Measurements from ENCODE around the gene NFATC2.

The NFATC2 gene

GRCh38 chr20:51553897-51554486, 11.5 kb upstream of the NFATC2 start:
- no CpG with 5 or more reads among the region's 8 CpGs for WGBS (ENCODE audit: extremely low coverage, insufficient coverage, low lambda C conversion rate)

GRCh38 chr20:51551186-51551585, 8.7 kb upstream of the NFATC2 start:
- Histone ChIP-seq H3K36me3 (ENCODE audit: control insufficient read depth, insufficient read depth, low read length) (no peaks in the 10 kb centered on the region), H3K4me3 (ENCODE audit: low read length) (no peak overlapping the region), H3K79me2 (ENCODE audit: control insufficient read depth, insufficient read depth, low read length) (no peaks in the 10 kb centered on the region), H3K79me1 (ENCODE audit: low read length) (no peaks in the 10 kb centered on the region), H3K4me1 (ENCODE audit: control insufficient read depth, low read depth, low read length) (no peaks in the 10 kb centered on the region), H3K9ac (ENCODE audit: low read length) (no peak overlapping the region), H3K23ac (ENCODE audit: low read length) (no peak overlapping the region), H3K27ac (ENCODE audit: low read depth, low read length) (no peak overlapping the region), H4K5ac (ENCODE audit: low read length) (no peak overlapping the region), H3K27me3 (ENCODE audit: insufficient read depth, low read length, poor library complexity) (peaks cover 3% of the 10 kb centered on the region), H2AK5ac (ENCODE audit: low read length) (no peak overlapping the region), H3K56ac (ENCODE audit: low read length) (no peak overlapping the region), H3K4me2 (ENCODE audit: low read length) (no peak overlapping the region), H2BK5ac (ENCODE audit: low read length) (no peak overlapping the region), H2BK15ac (replicated peaks; ENCODE audit: low read depth) (no peak overlapping the region), H2BK120ac (ENCODE audit: low read depth, low read length) (no peak overlapping the region), H4K8ac (ENCODE audit: low read depth, low read length) (no peak overlapping the region), H3K4ac (ENCODE audit: low read depth, low read length) (no peak overlapping the region), H3K18ac (ENCODE audit: low read length) (no peak overlapping the region)
- DNase-seq = no peak
- no CpG with 5 or more reads among the region's 3 CpGs for whole genome bisulfite sequencing (ENCODE audit: extremely low coverage, insufficient coverage, low lambda C conversion rate)

More at GRCh38 chr20:51553897-51554486, 11.5 kb upstream of the NFATC2 start:
- no peak overlapping the region for H2BK15ac ChIP-seq (replicated peaks; ENCODE audit: low read depth)
- H3K79me1 ChIP-seq (ENCODE audit: low read length) = no peaks in the 10 kb centered on the region
- H2AK5ac ChIP-seq (ENCODE audit: low read length) = no peak overlapping the region
- no peaks in the 10 kb centered on the region for H3K79me2 ChIP-seq (ENCODE audit: control insufficient read depth, insufficient read depth, low read length)
- H3K36me3 ChIP-seq (ENCODE audit: control insufficient read depth, insufficient read depth, low read length) = no peaks in the 10 kb centered on the region
- no peak overlapping the region for H3K4me2 ChIP-seq (ENCODE audit: low read length)
- no peak overlapping the region for H3K4me3 ChIP-seq (ENCODE audit: low read length)
- no peak overlapping the region for H2BK120ac ChIP-seq (ENCODE audit: low read depth, low read length)
- no peak overlapping the region for H3K27ac ChIP-seq (ENCODE audit: low read depth, low read length)
- DNase-seq = no peak
- no peak overlapping the region for H3K56ac ChIP-seq (ENCODE audit: low read length)
- H3K18ac ChIP-seq (ENCODE audit: low read length) = no peak overlapping the region
- H2BK5ac ChIP-seq (ENCODE audit: low read length) = no peak overlapping the region
- no peaks in the 10 kb centered on the region for H3K27me3 ChIP-seq (ENCODE audit: insufficient read depth, low read length, poor library complexity)
- H3K23ac ChIP-seq (ENCODE audit: low read length) = no peak overlapping the region
- H4K8ac ChIP-seq (ENCODE audit: low read depth, low read length) = no peak overlapping the region
- H3K4ac ChIP-seq (ENCODE audit: low read depth, low read length) = no peak overlapping the region
- H3K9ac ChIP-seq (ENCODE audit: low read length) = no peak overlapping the region
- no peaks in the 10 kb centered on the region for H3K4me1 ChIP-seq (ENCODE audit: control insufficient read depth, low read depth, low read length)
- no peak overlapping the region for H4K5ac ChIP-seq (ENCODE audit: low read length)

GRCh38 chr20:51549474-51549873, 7.0 kb upstream of the NFATC2 start:
- no peak overlapping the region for H3K18ac ChIP-seq (ENCODE audit: low read length)
- no peaks in the 10 kb centered on the region for H3K36me3 ChIP-seq (ENCODE audit: control insufficient read depth, insufficient read depth, low read length)
- H2BK15ac ChIP-seq (replicated peaks; ENCODE audit: low read depth) = no peak overlapping the region
- no peak overlapping the region for H3K4ac ChIP-seq (ENCODE audit: low read depth, low read length)
- no peak overlapping the region for H2AK5ac ChIP-seq (ENCODE audit: low read length)
- peaks cover 8% of the 10 kb centered on the region for H3K27me3 ChIP-seq (ENCODE audit: insufficient read depth, low read length, poor library complexity)
- H2BK5ac ChIP-seq (ENCODE audit: low read length) = no peak overlapping the region
- no peaks in the 10 kb centered on the region for H3K79me1 ChIP-seq (ENCODE audit: low read length)
- H3K79me2 ChIP-seq (ENCODE audit: control insufficient read depth, insufficient read depth, low read length) = no peaks in the 10 kb centered on the region
- no peak overlapping the region for H3K4me3 ChIP-seq (ENCODE audit: low read length)
- H3K9ac ChIP-seq (ENCODE audit: low read length) = no peak overlapping the region
- no peak overlapping the region for H4K5ac ChIP-seq (ENCODE audit: low read length)
- no peak overlapping the region for H2BK120ac ChIP-seq (ENCODE audit: low read depth, low read length)
- H3K27ac ChIP-seq (ENCODE audit: low read depth, low read length) = no peak overlapping the region
- no CpG with 5 or more reads among the region's 4 CpGs for WGBS (ENCODE audit: extremely low coverage, insufficient coverage, low lambda C conversion rate)
- H3K4me1 ChIP-seq (ENCODE audit: control insufficient read depth, low read depth, low read length) = no peaks in the 10 kb centered on the region
- no peak for DNase-seq
- no peak overlapping the region for H4K8ac ChIP-seq (ENCODE audit: low read depth, low read length)
- no peak overlapping the region for H3K4me2 ChIP-seq (ENCODE audit: low read length)
- no peak overlapping the region for H3K23ac ChIP-seq (ENCODE audit: low read length)
- H3K56ac ChIP-seq (ENCODE audit: low read length) = no peak overlapping the region

- H3K4ac ChIP-seq (ENCODE audit: low read depth, low read length) = no peak overlapping the region
- peaks cover 13% of the 10 kb centered on the region for H3K27me3 ChIP-seq (ENCODE audit: insufficient read depth, low read length, poor library complexity)
- no peaks in the 10 kb centered on the region for H3K79me1 ChIP-seq (ENCODE audit: low read length)
- no peak overlapping the region for H4K5ac ChIP-seq (ENCODE audit: low read length)
- H2BK15ac ChIP-seq (replicated peaks; ENCODE audit: low read depth) = no peak overlapping the region
- no peak overlapping the region for H3K18ac ChIP-seq (ENCODE audit: low read length)
- H3K4me2 ChIP-seq (ENCODE audit: low read length) = no peak overlapping the region
- no peaks in the 10 kb centered on the region for H3K79me2 ChIP-seq (ENCODE audit: control insufficient read depth, insufficient read depth, low read length)
- H3K27ac ChIP-seq (ENCODE audit: low read depth, low read length) = no peak overlapping the region
- H2BK120ac ChIP-seq (ENCODE audit: low read depth, low read length) = no peak overlapping the region
- WGBS (ENCODE audit: extremely low coverage, insufficient coverage, low lambda C conversion rate) = no CpG with 5 or more reads among the region's 7 CpGs
- no peaks in the 10 kb centered on the region for H3K4me1 ChIP-seq (ENCODE audit: control insufficient read depth, low read depth, low read length)
- H2BK5ac ChIP-seq (ENCODE audit: low read length) = no peak overlapping the region
- no peak for DNase-seq
- no peak overlapping the region for H3K56ac ChIP-seq (ENCODE audit: low read length)
- no peak overlapping the region for H3K4me3 ChIP-seq (ENCODE audit: low read length)
- no peaks in the 10 kb centered on the region for H3K36me3 ChIP-seq (ENCODE audit: control insufficient read depth, insufficient read depth, low read length)
- no peak overlapping the region for H4K8ac ChIP-seq (ENCODE audit: low read depth, low read length)
- no peak overlapping the region for H3K9ac ChIP-seq (ENCODE audit: low read length)
- no peak overlapping the region for H3K23ac ChIP-seq (ENCODE audit: low read length)
- H2AK5ac ChIP-seq (ENCODE audit: low read length) = no peak overlapping the region
Observed at GRCh38 chr20:51547951-51548350, 5.4 kb upstream of the NFATC2 start.

GRCh38 chr20:51545515-51545914, 3.0 kb upstream of the NFATC2 start:
- Histone ChIP-seq H3K56ac (ENCODE audit: low read length) (no peak overlapping the region), H3K4me1 (ENCODE audit: control insufficient read depth, low read depth, low read length) (peaks cover 2% of the 10 kb centered on the region), H2BK120ac (ENCODE audit: low read depth, low read length) (no peak overlapping the region), H3K9ac (ENCODE audit: low read length) (no peak overlapping the region), H3K36me3 (ENCODE audit: control insufficient read depth, insufficient read depth, low read length) (no peaks in the 10 kb centered on the region), H3K79me2 (ENCODE audit: control insufficient read depth, insufficient read depth, low read length) (no peaks in the 10 kb centered on the region), H2BK15ac (replicated peaks; ENCODE audit: low read depth) (no peak overlapping the region), H4K8ac (ENCODE audit: low read depth, low read length) (no peak overlapping the region), H2BK5ac (ENCODE audit: low read length) (no peak overlapping the region), H3K4me3 (ENCODE audit: low read length) (no peak overlapping the region), H4K5ac (ENCODE audit: low read length) (no peak overlapping the region), H3K4me2 (ENCODE audit: low read length) (no peak overlapping the region), H3K27me3 (ENCODE audit: insufficient read depth, low read length, poor library complexity) (peaks cover 13% of the 10 kb centered on the region), H3K23ac (ENCODE audit: low read length) (no peak overlapping the region), H3K18ac (ENCODE audit: low read length) (no peak overlapping the region), H3K79me1 (ENCODE audit: low read length) (no peaks in the 10 kb centered on the region), H2AK5ac (ENCODE audit: low read length) (no peak overlapping the region), H3K4ac (ENCODE audit: low read depth, low read length) (no peak overlapping the region), H3K27ac (ENCODE audit: low read depth, low read length) (no peak overlapping the region)
- 100% methylated on average over 2 of the region's 2 CpGs for WGBS (ENCODE audit: extremely low coverage, insufficient coverage, low lambda C conversion rate)
- DNase-seq = no peak

- no peak overlapping the region for H3K27ac ChIP-seq (ENCODE audit: low read depth, low read length)
- no peak overlapping the region for H2AK5ac ChIP-seq (ENCODE audit: low read length)
- WGBS (ENCODE audit: extremely low coverage, insufficient coverage, low lambda C conversion rate) = no CpG with 5 or more reads among the region's 7 CpGs
Observed at GRCh38 chr20:51543422-51543788, 886 bp upstream of the NFATC2 start.

More at GRCh38 chr20:51543422-51543788, 886 bp upstream of the NFATC2 start:
- Histone ChIP-seq H3K79me1 (ENCODE audit: low read length) (no peaks in the 10 kb centered on the region), H2BK5ac (ENCODE audit: low read length) (no peak overlapping the region), H2BK120ac (ENCODE audit: low read depth, low read length) (no peak overlapping the region), H3K23ac (ENCODE audit: low read length) (no peak overlapping the region), H3K79me2 (ENCODE audit: control insufficient read depth, insufficient read depth, low read length) (no peaks in the 10 kb centered on the region), H3K4ac (ENCODE audit: low read depth, low read length) (no peak overlapping the region), H3K18ac (ENCODE audit: low read length) (no peak overlapping the region), H3K9ac (ENCODE audit: low read length) (no peak overlapping the region), H2BK15ac (replicated peaks; ENCODE audit: low read depth) (no peak overlapping the region), H3K56ac (ENCODE audit: low read length) (no peak overlapping the region), H3K4me1 (ENCODE audit: control insufficient read depth, low read depth, low read length) (peaks cover 2% of the 10 kb centered on the region), H3K4me3 (ENCODE audit: low read length) (no peak overlapping the region), H3K36me3 (ENCODE audit: control insufficient read depth, insufficient read depth, low read length) (no peaks in the 10 kb centered on the region), H3K4me2 (ENCODE audit: low read length) (no peak overlapping the region), H4K8ac (ENCODE audit: low read depth, low read length) (no peak overlapping the region), H4K5ac (ENCODE audit: low read length) (no peak overlapping the region), H3K27me3 (ENCODE audit: insufficient read depth, low read length, poor library complexity) (peaks cover 13% of the 10 kb centered on the region)
- DNase-seq = no peak
